ENCODE measurements around the gene BLTP3B.

DNA sequence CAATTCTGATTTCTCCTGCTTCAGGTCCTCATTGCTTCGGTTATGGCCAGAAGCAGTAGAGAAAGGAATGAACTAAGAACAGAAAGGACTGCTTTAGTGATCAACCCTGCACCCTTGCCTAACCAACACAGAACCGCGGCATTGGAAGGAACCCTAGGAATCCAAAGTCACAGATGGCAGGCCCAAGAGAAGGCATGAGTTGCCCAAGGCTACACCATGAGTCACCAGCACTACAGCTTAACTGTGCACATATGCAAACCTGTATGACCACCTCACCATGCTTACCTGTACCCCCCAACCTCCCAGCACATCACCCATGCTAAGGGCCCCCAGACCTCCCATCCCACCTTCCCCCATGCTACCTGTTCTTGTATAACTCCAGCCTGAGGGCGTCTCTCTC lies 25.9 kb upstream of the BLTP3B start:
- no peak for TF ChIP-seq RERE (CRISPR knock-in tag; IDR thresholded peaks at IDR 0.05; ENCODE audit: low read depth)
- no peak for TF ChIP-seq IRF1 (CRISPR knock-in tag; IDR thresholded peaks at IDR 0.05; ENCODE audit: low read depth)
- TF ChIP-seq THYN1 (CRISPR knock-in tag; IDR thresholded peaks at IDR 0.05; ENCODE audit: borderline replicate concordance, low read depth): no peak
- no peak for TF ChIP-seq ZFX (CRISPR knock-in tag; IDR thresholded peaks at IDR 0.05; ENCODE audit: low read depth)
- no peak for TF ChIP-seq USF2 (IDR thresholded peaks at IDR 0.05; ENCODE audit: low read depth, low read length)
- no peak for TF ChIP-seq USF2 (CRISPR knock-in tag; IDR thresholded peaks at IDR 0.05; ENCODE audit: borderline replicate concordance)
- no peak for TF ChIP-seq MEIS2 (CRISPR knock-in tag; IDR thresholded peaks at IDR 0.05)
- no peak for TF ChIP-seq ZNF710 (CRISPR knock-in tag; IDR thresholded peaks at IDR 0.05; ENCODE audit: borderline replicate concordance)
- TF ChIP-seq TRIM24 (CRISPR knock-in tag; IDR thresholded peaks at IDR 0.05): no peak
- no peak for TF ChIP-seq FIP1L1 (IDR thresholded peaks at IDR 0.05; ENCODE audit: borderline replicate concordance, insufficient read depth, low read depth, low read length)

All from HepG2 (cell line).